Stimulated activated CD4-positive, alpha-beta T cell treated with anti-CD3 and anti-CD28 coated beads, Interleukin-15, amount 100 ng/mL, for 48 hours (primary cell): ENCODE measurements around the gene HSPG2.

ENCODE experiments used
- DNase-seq, 2 donors: peaks; one replicate each; pipeline ENCODE4 v3.0.0-alpha.2; 2020; ENCODE audit warnings: low read depth in 2 of 2

HSPG2 gene

GRCh38 chr1:21899267-21899810, 37.8 kb downstream of the HSPG2 start:
- no peak for DNase-seq

GRCh38 chr1:21898326-21899200, 38.5 kb downstream of the HSPG2 start:
- DNase-seq: no peak

GRCh38 chr1:21897844-21898243, 39.3 kb downstream of the HSPG2 start:
- DNase-seq: no peak

GRCh38 chr1:21896652-21897532, 40.2 kb downstream of the HSPG2 start:
- no peak for DNase-seq

DNA sequence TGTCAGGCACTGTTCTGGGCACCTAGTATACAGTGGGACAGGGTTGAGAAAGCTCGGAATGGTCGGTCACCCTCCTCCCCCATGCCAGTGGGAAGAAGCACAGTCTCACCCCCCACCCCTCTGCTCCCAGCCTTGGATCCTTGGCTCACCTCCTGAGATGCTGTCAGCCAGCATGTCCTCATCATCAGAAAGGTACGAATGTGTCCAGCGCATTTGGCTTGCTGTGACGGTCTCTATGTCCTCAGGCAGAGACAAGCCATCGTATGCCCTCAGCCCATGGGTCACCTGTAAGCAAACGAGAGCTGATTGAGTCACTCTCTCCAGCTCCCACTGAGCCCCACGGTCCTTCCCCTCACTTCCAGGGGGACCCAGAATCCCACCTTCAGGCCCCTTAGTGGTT, 41.1 kb downstream of the HSPG2 start:
- DNase-seq: no peak

GRCh38 chr1:21894034-21894881, 42.9 kb downstream of the HSPG2 start:
- DNase-seq: no peak

DNA sequence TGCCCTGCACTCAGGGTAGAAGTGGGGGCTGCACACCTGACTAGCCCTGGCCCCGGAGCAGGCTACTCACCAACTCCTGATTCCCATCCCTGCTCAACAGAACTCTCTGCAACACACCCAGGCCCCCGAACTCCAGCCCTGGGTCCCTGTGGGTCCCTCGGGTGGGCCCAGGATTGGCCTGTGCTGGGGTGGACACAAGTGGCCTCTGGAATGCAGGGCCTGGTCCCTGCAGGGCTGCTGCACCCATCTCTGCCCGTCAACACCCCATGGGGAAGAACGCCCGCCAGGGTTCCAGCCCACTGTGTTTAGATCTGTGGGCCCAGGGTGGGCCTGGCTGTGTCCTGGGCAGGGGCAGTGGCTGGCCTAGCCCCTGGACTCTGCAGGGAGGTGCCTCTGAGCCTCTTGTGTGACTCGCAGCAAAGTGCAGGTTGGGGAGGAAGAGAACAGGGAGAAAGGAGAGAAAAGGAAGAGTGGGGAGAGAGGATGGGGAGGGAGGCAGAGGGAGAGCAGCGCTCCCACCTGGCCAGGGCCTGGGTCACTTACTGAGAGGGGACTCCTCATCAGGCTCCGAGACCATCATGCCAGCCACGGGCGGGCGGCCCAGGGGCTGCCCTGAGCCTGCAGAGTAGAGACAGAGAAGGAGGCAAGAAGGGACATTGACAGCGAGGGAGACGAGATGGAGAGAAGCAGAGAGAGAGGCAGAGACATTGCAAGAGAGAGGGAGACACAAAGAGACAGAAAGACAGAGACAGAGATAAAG, 43.9 kb downstream of the HSPG2 start:
- DNase-seq: no peak

DNA sequence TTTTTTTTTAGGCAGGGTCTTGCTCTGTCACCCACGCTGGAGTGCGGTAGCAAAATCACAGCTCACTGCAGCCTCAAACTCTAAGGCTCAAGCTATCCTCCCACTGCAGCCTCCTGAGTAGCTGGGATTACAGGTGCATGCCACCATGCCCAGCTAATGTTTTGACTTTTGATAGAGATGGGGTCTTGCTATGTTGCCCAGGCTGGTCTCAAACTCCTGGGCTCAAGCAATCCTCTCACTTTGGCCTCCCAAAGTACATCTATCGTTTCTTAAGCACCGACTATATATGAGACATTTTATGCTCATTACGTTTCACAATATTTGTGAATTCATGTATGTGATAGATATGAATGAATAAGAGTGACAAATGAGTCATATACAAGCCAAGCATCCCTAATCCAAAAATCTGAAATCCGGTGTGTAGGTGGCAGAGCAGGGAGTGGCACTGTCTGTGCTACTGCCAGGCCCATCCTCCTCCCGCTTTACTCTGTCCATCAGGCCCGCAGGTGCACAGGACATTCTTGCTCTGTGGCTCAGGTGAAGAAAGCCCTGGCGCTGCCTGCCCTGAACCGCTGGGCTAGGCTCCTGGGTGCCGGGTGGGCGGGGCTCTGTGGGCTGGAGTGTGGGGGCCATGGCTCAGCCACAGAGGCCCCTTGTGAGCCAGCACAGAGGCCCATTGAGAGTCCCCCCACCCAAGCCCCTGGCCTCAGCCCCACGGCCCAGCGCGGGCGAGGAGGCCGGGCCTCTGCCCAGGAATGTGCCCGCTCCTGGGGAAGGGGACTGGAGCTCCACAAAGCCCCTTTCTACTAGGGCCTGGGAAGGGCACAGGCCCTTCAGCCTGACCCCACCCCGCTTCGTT, 45.3 kb downstream of the HSPG2 start:
- no peak for DNase-seq

- no peak for DNase-seq
Observed at GRCh38 chr1:21891081-21891480, 46.0 kb downstream of the HSPG2 start.

DNA sequence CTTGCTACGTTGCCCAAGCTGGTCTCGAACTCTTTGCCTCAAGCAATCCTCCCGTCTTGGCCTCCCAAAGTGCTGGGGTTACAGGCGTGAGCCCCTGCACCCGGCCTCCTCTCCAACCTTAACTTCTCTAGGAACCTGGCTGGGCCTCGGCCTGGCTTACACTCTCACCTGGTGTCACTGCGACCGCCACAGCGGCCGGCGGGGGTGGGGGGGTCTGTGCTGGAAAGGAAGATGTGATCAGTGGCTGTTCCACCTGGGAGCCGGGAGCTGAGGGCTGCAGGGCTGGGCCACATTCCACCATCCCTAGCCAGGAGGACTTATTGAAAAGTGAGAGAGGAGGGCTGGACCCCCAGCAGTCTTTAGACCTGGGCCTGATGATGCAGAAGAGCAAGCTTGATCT, 48.6 kb downstream of the HSPG2 start:
- no peak for DNase-seq

GRCh38 chr1:21887796-21888195, 49.3 kb downstream of the HSPG2 start:
- DNase-seq: no peak

GRCh38 chr1:21887216-21887736, 49.8 kb downstream of the HSPG2 start:
- DNase-seq: no peak

DNA sequence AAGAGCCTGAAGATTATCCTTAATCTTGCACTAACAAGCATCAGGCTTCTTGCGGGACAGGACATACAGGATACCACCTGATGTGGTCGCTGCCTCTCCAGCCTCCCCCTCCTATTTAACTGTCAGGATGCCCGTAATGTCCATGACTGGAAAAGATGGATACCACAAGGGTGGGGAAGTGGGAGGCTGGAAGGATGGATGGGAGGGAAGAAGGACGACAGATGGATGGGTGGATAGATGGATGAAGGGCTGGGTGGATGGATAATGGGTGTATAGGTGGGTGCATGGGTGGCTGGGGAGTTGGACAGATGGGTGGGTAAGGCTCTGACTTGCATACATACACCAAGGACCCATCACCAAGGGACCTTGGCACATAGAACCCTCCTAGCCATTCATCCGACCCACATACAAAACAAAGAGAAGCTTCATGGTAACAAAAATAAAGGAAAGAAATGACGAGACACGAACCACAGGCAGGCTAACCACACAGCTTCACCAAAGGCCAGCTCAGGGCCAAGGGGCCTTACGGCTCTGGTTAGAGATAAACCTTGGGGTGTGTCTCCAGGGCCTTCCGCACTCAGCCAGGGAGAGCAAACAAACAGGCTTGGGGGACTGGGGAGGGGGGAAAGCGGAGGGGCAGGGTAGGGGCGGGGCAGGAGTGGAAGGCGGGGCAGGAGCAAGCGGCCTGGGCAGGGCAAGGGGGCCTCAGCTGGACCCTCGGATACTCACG, 50.5 kb downstream of the HSPG2 start:
- DNase-seq: no peak

GRCh38 chr1:21885236-21886037, 51.7 kb downstream of the HSPG2 start:
- no peak for DNase-seq

DNA sequence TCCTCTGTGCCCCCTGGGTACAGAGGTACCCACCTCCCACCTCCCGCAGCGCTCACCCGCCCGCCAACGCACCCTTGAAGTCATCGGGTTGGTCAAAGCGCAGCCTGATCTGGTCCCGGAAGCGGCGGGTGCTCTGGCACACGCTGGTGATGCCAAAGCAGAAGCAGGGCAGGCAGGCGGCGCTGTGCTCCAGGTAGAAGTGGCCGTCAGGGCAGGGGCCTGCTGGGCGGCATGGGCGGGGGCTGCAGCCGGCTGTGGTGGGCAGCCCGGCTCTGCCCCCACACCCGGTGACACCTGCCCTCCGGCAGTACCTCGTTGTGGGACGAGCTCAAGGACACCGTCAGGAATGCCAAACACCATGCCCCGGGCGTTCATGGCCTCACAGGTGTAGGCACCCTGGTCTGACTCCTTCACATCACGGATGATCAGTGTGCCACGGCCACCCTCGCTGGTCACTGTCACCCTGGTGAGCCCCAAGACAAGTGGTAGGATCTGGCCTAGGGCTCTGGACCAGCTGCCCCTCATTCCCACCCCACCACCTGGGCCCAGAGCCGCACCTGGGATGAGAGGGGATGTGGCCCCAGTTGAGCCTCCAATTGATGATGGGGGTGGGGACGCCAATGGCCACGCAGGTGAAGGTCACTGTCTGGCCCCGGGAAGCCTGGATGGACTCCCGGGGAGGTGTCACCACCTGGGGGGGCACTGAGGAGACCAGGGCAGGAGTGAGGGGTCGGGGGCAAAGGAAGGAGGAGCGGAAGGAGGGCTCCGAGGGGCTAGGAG, 52.5 kb downstream of the HSPG2 start:
- DNase-seq: no peak

DNA sequence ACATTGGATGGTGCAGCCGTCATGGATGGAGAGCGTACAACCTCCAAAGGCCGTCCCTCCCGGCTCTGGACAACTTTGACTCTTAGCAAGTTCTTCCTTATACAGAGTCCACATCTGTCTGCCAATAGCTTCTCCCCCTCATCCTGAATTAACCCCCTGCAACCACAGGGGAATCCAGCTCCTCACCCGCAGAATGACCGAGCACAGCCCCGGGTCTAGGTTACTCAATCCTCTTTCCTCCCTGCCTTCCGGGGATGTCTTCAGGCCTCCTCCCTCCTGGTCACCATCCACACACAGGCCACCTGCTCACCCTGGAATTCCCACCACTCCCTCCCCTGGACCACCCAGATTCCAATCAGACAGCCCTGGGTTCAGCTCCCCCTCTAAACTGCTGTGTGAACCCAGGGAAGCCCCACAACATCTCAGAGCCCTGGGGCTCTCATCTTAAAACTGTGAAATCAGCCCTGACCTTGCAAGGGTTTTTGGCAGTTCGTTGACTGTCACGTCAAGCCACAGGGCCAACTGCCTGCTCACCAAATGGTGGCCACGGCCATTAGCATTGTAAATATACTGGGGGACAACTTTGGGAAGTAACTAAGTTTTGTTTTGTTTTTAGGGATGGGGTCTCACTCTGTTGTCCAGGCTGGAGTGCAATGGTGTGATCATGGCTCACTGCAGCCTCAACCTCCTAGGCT, 54.2 kb downstream of the HSPG2 start:
- no peak for DNase-seq

DNA sequence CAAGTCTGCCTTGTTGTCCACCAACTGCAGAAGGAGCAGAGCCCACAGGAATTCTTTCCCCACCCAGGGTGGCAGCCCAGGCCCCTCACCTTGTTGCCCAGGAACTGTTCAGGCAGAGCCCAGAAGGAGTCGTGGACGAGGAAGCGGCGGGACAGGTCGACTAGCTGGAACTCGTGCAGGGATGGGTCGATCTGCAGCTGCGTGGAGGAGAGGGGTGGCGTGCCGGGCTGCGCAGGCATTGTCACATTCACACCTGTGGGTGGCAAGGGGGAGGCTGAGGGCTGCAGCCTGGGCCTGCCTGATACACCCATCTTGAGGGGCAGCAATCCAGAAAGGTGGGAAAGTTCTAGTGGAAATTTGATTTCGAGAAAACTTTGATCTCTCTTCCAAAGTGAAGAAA, 55.9 kb downstream of the HSPG2 start:
- no peak for DNase-seq
